Type B pancreatic cell (in vitro differentiated cells): Measurements from ENCODE around the gene RNF34. TPM values are rescaled to one million over a fixed set of nuclear protein-coding genes. Genes with fewer than 3 reads are reported as not detected.

Experiments used
- DNase-seq: peaks from one replicate; pipeline ENCODE4 v3.0.0; 2021; ENCODE audit warnings: mixed read lengths; ENCODE audit not compliant: unreplicated experiment; ENCODE audit errors: extremely low spot score
- H3K27ac Mint-ChIP-seq: 2 replicates; pipeline ENCODE4 v1.8.0; 2021; ENCODE audit warnings: mild to moderate bottlenecking, mixed read lengths
- H3K27me3 Mint-ChIP-seq: 2 replicates; pipeline ENCODE4 v1.8.0; 2021; ENCODE audit warnings: mixed read lengths
- H3K36me3 Mint-ChIP-seq: 2 replicates; pipeline ENCODE4 v1.8.0; 2021; ENCODE audit warnings: mixed read lengths
- H3K4me1 Mint-ChIP-seq: one replicate; pipeline ENCODE4 v1.8.0; 2021; ENCODE audit warnings: mixed read lengths; ENCODE audit not compliant: unreplicated experiment
- H3K4me3 Mint-ChIP-seq: 2 replicates; pipeline ENCODE4 v1.8.0; 2021; ENCODE audit warnings: mild to moderate bottlenecking, mixed read lengths
- H3K9me3 Mint-ChIP-seq: 2 replicates; pipeline ENCODE4 v1.8.0; 2021; ENCODE audit warnings: mixed read lengths
- total RNA-seq: library from RNA; stranded (reverse); gene quantifications from 2 replicates; pipeline ENCODE4 v1.2.1, GENCODE V29; 2021; ENCODE audit warnings: low replicate concordance
- TF ChIP-seq, protein P1 (sequence below): fragments of 200-600 bp; sonication (generic); conservative IDR thresholded peaks from 2 replicates; pipeline ENCODE4 v1.5.0; 2021; ENCODE audit warnings: antibody characterized with exemption, mild to moderate bottlenecking

RNF34 gene
- total RNA-seq, 1 donor from 2014 or later: 47.8 TPM

DNA sequence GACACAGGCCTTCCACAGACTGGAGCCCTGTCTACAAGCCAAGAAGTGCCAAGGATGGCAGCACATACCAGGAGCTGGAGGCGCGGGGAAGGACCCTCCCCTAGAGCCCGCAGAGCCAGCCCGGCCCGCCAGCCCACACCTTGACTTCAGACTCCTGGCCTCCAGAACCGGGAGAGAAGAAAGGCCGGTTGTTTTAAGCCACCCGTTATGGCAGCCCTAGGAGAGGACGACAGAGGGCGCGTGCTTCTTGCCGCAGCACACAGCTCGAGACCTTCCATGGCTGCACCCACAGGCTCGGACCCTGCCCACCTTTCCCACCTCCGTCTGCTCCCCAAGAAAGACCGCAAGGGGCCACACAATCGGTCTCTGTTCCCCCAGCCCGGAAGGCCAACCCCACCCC, 53.7 kb downstream of the RNF34 start:
- no peaks in the 10 kb centered on the region for H3K9me3 Mint-ChIP-seq
- H3K27me3 Mint-ChIP-seq: no peaks in the 10 kb centered on the region
- DNase-seq: no peak
- H3K4me1 Mint-ChIP-seq: peaks cover 23% of the 10 kb centered on the region
- no peak overlapping the region for H3K4me3 Mint-ChIP-seq
- H3K27ac Mint-ChIP-seq: peak overlapping the region; percentile 62
- TF ChIP-seq, protein P1, sequence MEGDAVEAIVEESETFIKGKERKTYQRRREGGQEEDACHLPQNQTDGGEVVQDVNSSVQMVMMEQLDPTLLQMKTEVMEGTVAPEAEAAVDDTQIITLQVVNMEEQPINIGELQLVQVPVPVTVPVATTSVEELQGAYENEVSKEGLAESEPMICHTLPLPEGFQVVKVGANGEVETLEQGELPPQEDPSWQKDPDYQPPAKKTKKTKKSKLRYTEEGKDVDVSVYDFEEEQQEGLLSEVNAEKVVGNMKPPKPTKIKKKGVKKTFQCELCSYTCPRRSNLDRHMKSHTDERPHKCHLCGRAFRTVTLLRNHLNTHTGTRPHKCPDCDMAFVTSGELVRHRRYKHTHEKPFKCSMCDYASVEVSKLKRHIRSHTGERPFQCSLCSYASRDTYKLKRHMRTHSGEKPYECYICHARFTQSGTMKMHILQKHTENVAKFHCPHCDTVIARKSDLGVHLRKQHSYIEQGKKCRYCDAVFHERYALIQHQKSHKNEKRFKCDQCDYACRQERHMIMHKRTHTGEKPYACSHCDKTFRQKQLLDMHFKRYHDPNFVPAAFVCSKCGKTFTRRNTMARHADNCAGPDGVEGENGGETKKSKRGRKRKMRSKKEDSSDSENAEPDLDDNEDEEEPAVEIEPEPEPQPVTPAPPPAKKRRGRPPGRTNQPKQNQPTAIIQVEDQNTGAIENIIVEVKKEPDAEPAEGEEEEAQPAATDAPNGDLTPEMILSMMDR: no peak
- peaks cover 18% of the 10 kb centered on the region for H3K36me3 Mint-ChIP-seq

GRCh38 chr12:121454921-121455320, 55.0 kb downstream of the RNF34 start:
- no peak for DNase-seq
- TF ChIP-seq, protein P1: no peak
- Mint-ChIP-seq H3K36me3 (peaks cover 14% of the 10 kb centered on the region), H3K4me3 (no peak overlapping the region), H3K9me3 (no peaks in the 10 kb centered on the region), H3K27ac (no peak overlapping the region), H3K4me1 (peaks cover 21% of the 10 kb centered on the region), H3K27me3 (no peaks in the 10 kb centered on the region)

DNA sequence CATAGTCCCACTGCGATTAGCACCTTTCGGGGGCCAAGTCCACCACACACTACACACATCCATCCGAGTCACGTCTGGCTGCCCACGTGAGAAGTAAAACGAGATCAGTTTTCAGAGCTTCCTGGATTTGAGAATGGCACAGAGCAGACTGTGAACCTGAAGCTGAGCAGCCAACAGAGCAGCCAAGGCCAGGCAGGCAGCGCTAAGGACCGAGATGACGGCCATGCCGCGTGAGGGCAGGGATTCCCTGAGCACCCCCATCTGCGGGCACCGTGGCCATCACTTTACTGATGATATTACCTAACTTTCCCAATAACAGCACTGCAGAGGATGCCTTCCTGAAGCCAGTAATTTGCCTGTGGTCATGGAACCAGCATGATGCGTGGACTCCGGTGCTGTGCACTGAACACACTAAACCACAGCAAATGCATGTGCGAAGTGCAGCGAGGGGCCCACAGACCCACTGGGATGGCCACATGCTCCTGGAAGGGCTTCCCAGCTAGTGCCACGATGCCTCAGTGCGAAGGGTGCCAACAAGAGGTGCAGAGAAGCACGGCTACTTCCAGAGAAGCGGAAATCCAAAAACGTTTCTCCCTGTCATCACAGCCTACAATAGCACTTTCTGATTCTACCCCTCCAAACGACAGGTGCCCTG, 56.0 kb downstream of the RNF34 start:
- H3K4me1 Mint-ChIP-seq: peaks cover 21% of the 10 kb centered on the region
- H3K27ac Mint-ChIP-seq: peak overlapping the region; percentile 51
- no peaks in the 10 kb centered on the region for H3K27me3 Mint-ChIP-seq
- TF ChIP-seq, protein P1: no peak
- no peak for DNase-seq
- peaks cover 21% of the 10 kb centered on the region for H3K36me3 Mint-ChIP-seq
- H3K9me3 Mint-ChIP-seq: no peaks in the 10 kb centered on the region
- H3K4me3 Mint-ChIP-seq: no peak overlapping the region

GRCh38 chr12:121456551-121456950, 56.6 kb downstream of the RNF34 start:
- peaks cover 17% of the 10 kb centered on the region for H3K4me1 Mint-ChIP-seq
- H3K36me3 Mint-ChIP-seq: peaks cover 21% of the 10 kb centered on the region
- H3K27me3 Mint-ChIP-seq: no peaks in the 10 kb centered on the region
- no peak overlapping the region for H3K4me3 Mint-ChIP-seq
- H3K9me3 Mint-ChIP-seq: no peaks in the 10 kb centered on the region
- DNase-seq: no peak
- peak overlapping the region; percentile 51 for H3K27ac Mint-ChIP-seq
- TF ChIP-seq, protein P1: no peak

DNA sequence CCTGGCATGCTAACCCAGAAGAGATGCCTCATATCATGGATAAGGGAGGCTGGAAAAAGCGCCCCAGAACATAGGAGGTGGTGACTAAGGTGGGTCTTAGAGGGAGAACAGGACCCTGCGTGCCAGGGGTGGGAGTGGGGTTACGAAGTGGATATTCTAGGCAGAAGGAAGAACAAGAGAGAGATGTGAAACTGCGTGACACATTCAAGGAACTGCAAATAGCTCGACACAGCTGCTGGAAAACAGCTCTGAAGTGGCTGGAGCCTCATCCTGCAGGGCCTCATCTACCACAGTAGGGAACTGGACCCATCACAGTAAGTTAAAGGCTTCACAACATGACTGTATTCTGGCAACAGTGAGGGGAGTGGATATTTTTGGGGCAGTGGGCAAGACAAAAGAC, 61.1 kb downstream of the RNF34 start:
- no peak overlapping the region for H3K4me3 Mint-ChIP-seq

More for the DNA sequence above, 61.1 kb downstream of the RNF34 start:
- DNase-seq: no peak
- H3K36me3 Mint-ChIP-seq: peaks cover 19% of the 10 kb centered on the region
- no peak overlapping the region for H3K27ac Mint-ChIP-seq
- peaks cover 14% of the 10 kb centered on the region for H3K4me1 Mint-ChIP-seq
- H3K9me3 Mint-ChIP-seq: no peaks in the 10 kb centered on the region
- TF ChIP-seq, protein P1: no peak
- H3K27me3 Mint-ChIP-seq: no peaks in the 10 kb centered on the region
